ENCODE data around the gene ITGA2.

The ITGA2 gene

GRCh38 chr5:52988335-52989024 lies 672 bp upstream of the ITGA2 start:
- DNase-seq (ENCODE audit: low read depth in 2 of 2): no peak

- DNase-seq (ENCODE audit: low read depth in 2 of 2): no peak
Measured at GRCh38 chr5:52989781-52990527, 802 bp downstream of the ITGA2 start.

GRCh38 chr5:52990528-52990925 lies 1.4 kb downstream of the ITGA2 start:
- no peak for DNase-seq (ENCODE audit: low read depth in 2 of 2)

GRCh38 chr5:52993367-52993766 lies 4.2 kb downstream of the ITGA2 start:
- no peak for DNase-seq (ENCODE audit: low read depth in 2 of 2)

GRCh38 chr5:52994266-52994665 lies 5.1 kb downstream of the ITGA2 start:
- DNase-seq (ENCODE audit: low read depth in 2 of 2): no peak

- no peak for DNase-seq (ENCODE audit: low read depth in 2 of 2)
Measured at GRCh38 chr5:52995095-52995494, 5.9 kb downstream of the ITGA2 start.

- no peak for DNase-seq (ENCODE audit: low read depth in 2 of 2)
Measured at GRCh38 chr5:52995914-52996313, 6.8 kb downstream of the ITGA2 start.

GRCh38 chr5:52996979-52997378 lies 7.8 kb downstream of the ITGA2 start:
- no peak for DNase-seq (ENCODE audit: low read depth in 2 of 2)

GRCh38 chr5:52997424-52997823 lies 8.3 kb downstream of the ITGA2 start:
- DNase-seq (ENCODE audit: low read depth in 2 of 2): no peak

- no peak for DNase-seq (ENCODE audit: low read depth in 2 of 2)
Measured at GRCh38 chr5:52998552-52999313, 9.6 kb downstream of the ITGA2 start.

- DNase-seq (ENCODE audit: low read depth in 2 of 2): no peak
Measured at GRCh38 chr5:52999344-52999949, 10.3 kb downstream of the ITGA2 start.

GRCh38 chr5:53001541-53001940 lies 12.4 kb downstream of the ITGA2 start:
- DNase-seq (ENCODE audit: low read depth in 2 of 2): no peak

GRCh38 chr5:53002491-53002890 lies 13.3 kb downstream of the ITGA2 start:
- DNase-seq (ENCODE audit: low read depth in 2 of 2): no peak

GRCh38 chr5:53003144-53003543 lies 14.0 kb downstream of the ITGA2 start:
- no peak for DNase-seq (ENCODE audit: low read depth in 2 of 2)

- DNase-seq (ENCODE audit: low read depth in 2 of 2): no peak
Measured at GRCh38 chr5:53006911-53007890, 18.0 kb downstream of the ITGA2 start.

- no peak for DNase-seq (ENCODE audit: low read depth in 2 of 2)
Measured at GRCh38 chr5:53008751-53009150, 19.6 kb downstream of the ITGA2 start.

- no peak for DNase-seq (ENCODE audit: low read depth in 2 of 2)
Measured at GRCh38 chr5:53009816-53010215, 20.7 kb downstream of the ITGA2 start.

- DNase-seq (ENCODE audit: low read depth in 2 of 2): no peak
Measured at GRCh38 chr5:53010814-53011213, 21.7 kb downstream of the ITGA2 start.

GRCh38 chr5:53011233-53011632 lies 22.1 kb downstream of the ITGA2 start:
- no peak for DNase-seq (ENCODE audit: low read depth in 2 of 2)

- DNase-seq (ENCODE audit: low read depth in 2 of 2): no peak
Measured at GRCh38 chr5:53013857-53014256, 24.7 kb downstream of the ITGA2 start.

GRCh38 chr5:53017383-53017782 lies 28.2 kb downstream of the ITGA2 start:
- no peak for DNase-seq (ENCODE audit: low read depth in 2 of 2)

Measured in stimulated activated CD8-positive, alpha-beta memory T cell treated with anti-CD3 and anti-CD28 coated beads, Interleukin-15, amount 100 ng/mL, for 48 hours (primary cell).